GM21737 (cell line): ENCODE measurements around the gene FSD2.
"Not testable (repeated sequence)": the region's sequence is repeated elsewhere in the genome, so short reads cannot be mapped to it uniquely, and the experiment has no call there.

Experiments used
- ATAC-seq: cut with Tn5 transposase; IDR thresholded peaks from one replicate; pipeline ENCODE4 v1.9.1; 2021; ENCODE audit warnings: mild to moderate bottlenecking, moderate library complexity; ENCODE audit not compliant: unreplicated experiment

The FSD2 gene

GRCh38 chr15:82830427-82831173, 24.7 kb upstream of the FSD2 start:
- ATAC-seq: no peak

GRCh38 chr15:82829234-82829633, 23.4 kb upstream of the FSD2 start:
- ATAC-seq: no peak

GRCh38 chr15:82828075-82828474, 22.2 kb upstream of the FSD2 start:
- ATAC-seq: no peak

- ATAC-seq: no peak
These were observed 17.2 kb upstream of the FSD2 start for GRCh38 chr15:82823049-82823448.

GRCh38 chr15:82821851-82822250, 16.0 kb upstream of the FSD2 start:
- ATAC-seq: not testable (repeated sequence)

- not testable (repeated sequence) for ATAC-seq
These were observed 15.5 kb upstream of the FSD2 start for GRCh38 chr15:82821396-82821795.

GRCh38 chr15:82820128-82820527, 14.3 kb upstream of the FSD2 start:
- ATAC-seq: no peak

GRCh38 chr15:82812994-82813393, 7.1 kb upstream of the FSD2 start:
- ATAC-seq: no peak

GRCh38 chr15:82810890-82811426, 5.1 kb upstream of the FSD2 start:
- ATAC-seq: no peak

GRCh38 chr15:82810061-82810889, 4.4 kb upstream of the FSD2 start:
- ATAC-seq: peak; percentile 15

- peak; percentile 78 for ATAC-seq
These were observed 3.6 kb upstream of the FSD2 start, which contains the start of gene WHAMM for GRCh38 chr15:82809308-82810060. Gene WHAMM (plus strand): TSS chr15:82809628. CDS start chr15:82809727, 99 bp downstream.

GRCh38 chr15:82808634-82809041, 2.8 kb upstream of the FSD2 start:
- no peak for ATAC-seq

- ATAC-seq: no peak
These were observed 2.2 kb upstream of the FSD2 start for GRCh38 chr15:82807920-82808633.

- no peak for ATAC-seq
These were observed 1.3 kb downstream of the FSD2 start for GRCh38 chr15:82804575-82804949.

- ATAC-seq: no peak
These were observed 1.9 kb downstream of the FSD2 start for GRCh38 chr15:82803793-82804574.

- no peak for ATAC-seq
These were observed 3.4 kb downstream of the FSD2 start for GRCh38 chr15:82802497-82802896.

- no peak for ATAC-seq
These were observed 6.6 kb downstream of the FSD2 start for GRCh38 chr15:82799183-82799841.

GRCh38 chr15:82798531-82799166, 7.2 kb downstream of the FSD2 start:
- no peak for ATAC-seq

GRCh38 chr15:82798104-82798503, 7.8 kb downstream of the FSD2 start:
- no peak for ATAC-seq
